ENCODE results near the gene PDE8A.

Gene PDE8A

DNA sequence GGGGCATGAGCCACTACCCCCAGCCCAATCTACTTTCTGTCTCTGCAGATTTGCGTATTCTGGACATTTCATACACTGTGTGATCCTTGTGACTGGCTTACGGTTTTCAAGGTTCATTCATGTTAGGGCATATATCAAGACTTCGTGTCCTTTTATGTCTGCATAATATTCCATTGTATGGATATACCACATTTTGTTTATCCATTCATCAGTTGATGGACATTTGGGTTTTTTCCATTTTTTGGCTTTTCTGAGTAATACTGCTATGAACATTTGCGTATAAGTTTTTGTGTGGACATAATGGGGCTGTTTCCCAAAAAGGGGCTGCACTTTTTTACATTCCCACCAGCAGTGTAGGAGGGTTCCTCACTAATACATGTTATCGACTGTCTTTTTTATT lies 106.6 kb downstream of the PDE8A start:
- no peak for DNase-seq (ENCODE audit: low spot score)

DNA sequence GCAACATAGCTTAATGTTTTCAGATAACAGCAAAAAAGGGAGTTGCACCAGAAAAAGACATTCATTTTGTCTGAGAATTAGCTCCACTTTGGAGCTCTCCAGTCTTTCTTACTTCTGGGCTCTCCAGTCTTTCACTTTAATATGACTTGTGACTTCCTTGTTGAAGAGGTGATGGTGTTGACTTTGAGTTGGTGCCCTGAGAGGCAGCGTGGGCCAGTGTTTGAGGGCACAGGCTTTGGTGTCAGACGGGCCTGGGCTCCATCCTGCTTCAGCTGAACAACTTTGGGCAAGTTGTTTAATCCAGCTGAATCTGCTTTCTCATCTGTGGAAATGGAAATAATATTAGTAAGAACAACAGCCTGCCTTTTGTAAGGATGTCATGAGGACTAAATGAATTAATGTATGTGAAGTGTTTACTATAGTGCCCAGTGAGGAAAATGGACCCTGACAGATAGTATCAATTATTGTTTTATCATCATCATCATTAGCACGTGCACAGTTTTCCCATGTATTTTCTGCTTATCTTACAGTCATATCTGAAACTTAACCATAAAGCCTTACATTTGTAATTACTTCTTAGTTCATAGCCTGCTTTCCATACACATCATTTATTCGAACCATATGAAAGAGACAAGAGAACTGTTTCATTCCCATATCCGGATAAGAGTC lies 108.4 kb downstream of the PDE8A start:
- no peak for DNase-seq (ENCODE audit: low spot score)

DNA sequence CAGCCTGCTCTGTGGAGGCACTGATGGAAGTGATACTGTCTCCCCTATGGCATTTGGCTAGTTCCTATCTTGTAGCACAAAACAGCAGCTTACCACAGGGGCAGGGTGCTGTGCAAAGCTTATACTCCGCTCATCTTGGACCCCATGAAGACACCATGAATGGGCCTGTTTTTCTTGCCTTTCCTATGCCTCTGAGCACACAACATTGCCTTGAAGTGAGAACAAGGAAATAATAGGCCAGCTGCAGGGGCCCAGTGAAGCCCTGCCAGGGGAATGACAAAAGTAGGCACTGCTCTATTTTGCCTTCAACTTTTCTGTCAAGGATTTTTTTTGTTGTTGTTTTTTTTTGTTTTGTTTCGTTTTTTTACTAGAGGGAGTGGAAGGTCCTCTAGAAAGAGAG lies 110.3 kb downstream of the PDE8A start:
- no peak for DNase-seq (ENCODE audit: low spot score)

- no peak for DNase-seq (ENCODE audit: low spot score)
These were observed 113.0 kb downstream of the PDE8A start for GRCh38 chr15:85094685-85095084.

DNA sequence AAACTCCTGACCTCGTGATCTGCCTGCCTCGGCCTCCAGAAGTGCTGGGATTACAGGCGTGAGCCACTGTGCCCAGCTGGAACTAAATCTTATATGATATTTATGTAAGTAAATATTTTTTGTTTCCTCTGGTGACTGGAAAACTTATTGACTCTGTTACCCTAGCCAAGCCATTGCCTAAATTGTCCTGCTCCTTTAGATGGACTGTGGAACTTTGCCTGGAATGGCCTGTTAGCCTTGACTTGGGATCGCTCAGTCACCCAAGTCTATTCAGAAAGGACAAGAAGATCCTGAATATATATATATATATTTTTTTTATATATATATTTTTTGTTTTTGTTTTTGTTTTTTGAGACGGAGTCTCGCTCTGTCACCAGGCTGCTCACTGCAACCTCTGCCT lies 113.9 kb downstream of the PDE8A start:
- DNase-seq (ENCODE audit: low spot score): no peak

GRCh38 chr15:85097250-85097649 lies 115.6 kb downstream of the PDE8A start:
- DNase-seq (ENCODE audit: low spot score): no peak

- no peak for DNase-seq (ENCODE audit: low spot score)
These were observed 116.1 kb downstream of the PDE8A start for GRCh38 chr15:85097725-85098124.

- DNase-seq (ENCODE audit: low spot score): no peak
These were observed 117.6 kb downstream of the PDE8A start for GRCh38 chr15:85099195-85099803.

GRCh38 chr15:85100186-85100937 lies 118.7 kb downstream of the PDE8A start:
- no peak for DNase-seq (ENCODE audit: low spot score)

- DNase-seq (ENCODE audit: low spot score): no peak
These were observed 122.9 kb downstream of the PDE8A start for GRCh38 chr15:85104584-85104983.

DNA sequence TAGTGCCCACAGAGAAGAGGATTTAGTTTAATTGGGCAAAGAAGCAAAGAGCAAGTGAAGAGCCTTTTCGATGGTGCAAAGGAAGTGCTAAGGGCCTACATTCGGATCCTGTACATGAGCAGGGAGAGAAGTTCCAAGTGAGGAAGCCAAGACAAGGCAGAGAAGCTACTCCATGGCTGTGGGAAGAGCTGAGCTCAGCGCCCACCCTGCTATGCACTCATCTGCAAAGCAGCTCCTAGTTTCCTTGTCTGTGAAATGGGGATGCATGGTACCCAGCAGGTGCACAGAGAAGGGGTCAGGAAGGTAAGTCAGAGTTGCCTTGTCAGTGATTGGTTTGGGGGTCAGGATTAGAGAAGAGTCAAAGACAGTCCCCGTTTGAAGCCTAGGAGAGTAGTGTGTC lies 126.5 kb downstream of the PDE8A start:
- DNase-seq (ENCODE audit: low spot score): no peak

- no peak for DNase-seq (ENCODE audit: low spot score)
These were observed 127.7 kb downstream of the PDE8A start for GRCh38 chr15:85109333-85109732.

DNA sequence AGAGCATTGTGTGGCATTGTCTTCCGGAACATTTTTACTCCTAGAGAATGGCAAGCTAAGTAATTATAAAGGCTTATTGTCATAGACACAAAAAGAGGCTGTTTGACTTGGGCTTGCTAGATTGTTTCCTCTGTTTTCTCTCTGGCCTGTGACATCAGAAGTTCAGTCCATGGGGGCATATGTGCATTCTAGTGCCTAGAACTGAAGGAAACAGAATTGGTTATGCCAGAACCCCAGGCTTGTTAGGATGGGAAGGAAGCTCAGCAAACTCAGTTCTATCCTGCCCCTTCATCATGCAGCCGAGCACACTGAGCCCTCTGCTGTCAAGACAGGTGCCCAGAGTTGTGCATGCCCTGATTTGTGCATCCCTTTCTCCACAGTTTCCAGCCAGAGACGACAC lies 131.3 kb downstream of the PDE8A start:
- DNase-seq (ENCODE audit: low spot score): no peak

GRCh38 chr15:85114886-85115285 lies 133.2 kb downstream of the PDE8A start:
- no peak for DNase-seq (ENCODE audit: low spot score)

GRCh38 chr15:85116066-85116465 lies 134.4 kb downstream of the PDE8A start:
- DNase-seq (ENCODE audit: low spot score): no peak

GRCh38 chr15:85116494-85116893 lies 134.8 kb downstream of the PDE8A start:
- DNase-seq (ENCODE audit: low spot score): no peak

DNA sequence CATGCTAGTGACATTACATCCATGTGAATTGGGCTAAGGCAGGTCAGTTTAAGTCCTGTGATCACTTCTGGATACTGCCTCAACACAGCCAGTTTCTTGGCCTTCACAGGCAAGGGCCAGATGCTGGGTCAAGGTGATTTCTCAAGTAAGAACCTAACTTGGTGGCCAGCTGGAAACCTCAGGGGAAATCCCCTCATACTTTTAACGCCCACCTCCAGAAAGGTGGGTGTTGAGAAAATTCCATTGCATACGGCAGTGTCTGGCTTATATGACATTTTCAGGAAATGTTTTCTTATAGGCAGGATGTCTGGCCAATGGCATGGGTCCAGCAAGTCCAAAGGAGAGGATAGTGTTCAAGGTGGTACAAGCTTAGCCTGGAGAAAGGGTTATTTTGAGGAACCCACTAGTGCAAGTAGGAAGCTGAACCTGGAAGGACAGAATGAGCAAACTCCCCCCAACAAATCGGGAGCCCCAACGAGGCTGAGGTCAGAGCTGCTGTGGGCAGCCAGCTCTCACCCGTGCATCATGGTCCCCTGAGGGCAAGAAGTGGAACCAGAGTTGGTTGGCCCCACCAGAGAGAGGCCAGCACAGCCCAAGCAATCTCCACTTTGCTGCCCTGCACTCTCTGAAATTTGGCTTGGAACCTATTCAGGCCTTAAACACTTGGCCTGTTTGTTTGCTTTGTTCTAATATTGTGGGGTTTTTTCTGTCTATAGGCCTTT lies 135.4 kb downstream of the PDE8A start:
- no peak for DNase-seq (ENCODE audit: low spot score)

- no peak for DNase-seq (ENCODE audit: low spot score)
These were observed 136.5 kb downstream of the PDE8A start for GRCh38 chr15:85118173-85118572.

- no peak for DNase-seq (ENCODE audit: low spot score)
These were observed 136.9 kb downstream of the PDE8A start for GRCh38 chr15:85118581-85118980.

DNA sequence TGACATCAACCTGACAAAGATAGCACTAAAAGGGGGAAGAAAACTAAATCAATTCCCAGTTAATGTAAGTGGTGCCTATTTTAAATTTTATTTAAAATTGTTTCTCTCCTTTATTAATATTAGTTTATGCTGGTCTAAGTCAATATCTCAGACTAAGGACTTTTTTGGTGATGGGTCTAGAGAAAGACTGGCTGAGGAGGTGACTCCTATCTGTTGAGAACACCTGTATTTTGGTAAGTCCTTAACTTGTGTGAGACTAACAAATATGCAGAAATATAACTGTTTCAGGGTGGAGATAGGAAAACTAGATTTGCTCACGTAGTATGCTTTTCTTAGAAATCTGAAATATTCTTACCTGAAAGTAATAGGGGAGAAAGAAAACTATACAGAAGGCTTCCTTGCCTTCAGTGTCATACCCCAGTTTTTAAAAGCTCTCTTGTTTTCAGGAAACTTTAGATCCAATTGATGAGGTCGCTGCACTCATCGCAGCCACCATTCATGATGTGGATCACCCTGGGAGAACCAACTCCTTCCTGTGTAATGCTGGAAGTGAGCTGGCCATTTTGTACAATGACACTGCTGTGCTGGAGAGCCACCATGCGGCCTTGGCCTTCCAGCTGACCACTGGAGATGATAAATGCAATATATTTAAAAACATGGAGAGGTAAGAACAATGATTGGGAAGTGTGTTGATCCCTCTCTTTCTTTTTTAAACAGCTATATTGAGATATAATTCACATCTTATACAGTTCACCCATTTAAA lies 138.9 kb downstream of the PDE8A start:
- no peak for DNase-seq (ENCODE audit: low spot score)

GRCh38 chr15:85124173-85124572 lies 142.5 kb downstream of the PDE8A start:
- no peak for DNase-seq (ENCODE audit: low spot score)

- no peak for DNase-seq (ENCODE audit: low spot score)
These were observed 143.5 kb downstream of the PDE8A start for GRCh38 chr15:85125056-85125661.
